Panc1 (cell line): ENCODE data around the gene ZNF511. TPM values are rescaled to one million over a fixed set of nuclear protein-coding genes. Genes with fewer than 3 reads are reported as not detected.

Source experiments
- ATAC-seq: fragments of 200-7000 bp; cut with Tn5 transposase; 2 replicates; pipeline ENCODE4 v1.9.1; 2020; ENCODE audit warnings: mild to moderate bottlenecking, moderate library complexity
- BruUV-seq: library from RNA; stranded (reverse); fragments of 400-500 nt; replicated peaks from 2 replicates; lab custom pipeline; 2021; lab: Mats Ljungman, UMichigan
- CTCF ChIA-PET: fragments of 300-600 bp; sonication (Branson Sonifier 250); formaldehyde crosslinking; loops from one replicate; lab custom pipeline; 2022; ENCODE audit warnings: antibody characterized with exemption; lab: Charles Lee
- POLR2A ChIA-PET: fragments of 300-600 bp; sonication (Branson Sonifier 250); formaldehyde crosslinking; loops from one replicate; lab custom pipeline; 2022; ENCODE audit warnings: antibody characterized with exemption; lab: Charles Lee
- DNase-seq: peaks from one replicate; pipeline ENCODE4 v3.0.0-alpha.2; 2010; ENCODE audit warnings: low read depth, low spot score
- H3K27ac ChIP-seq: 2 replicates; pipeline ENCODE4 v1.5.1; 2011; ENCODE audit warnings: mild to moderate bottlenecking, low read length, inconsistent platforms
- H3K27me3 ChIP-seq: fragments of 200-500 bp; sonication (Bioruptor generic); 2 replicates; pipeline ENCODE4 v1.6.0; 2014; ENCODE audit warnings: low read length, inconsistent platforms; ENCODE audit not compliant: control insufficient read depth, insufficient read depth
- H3K36me3 ChIP-seq: fragments of 200-500 bp; sonication (Bioruptor generic); 2 replicates; pipeline ENCODE4 v1.5.1; 2014; ENCODE audit warnings: inconsistent platforms, mild to moderate bottlenecking, low read length, moderate library complexity; ENCODE audit not compliant: control insufficient read depth, insufficient read depth
- H3K4me1 ChIP-seq: 2 replicates; pipeline ENCODE4 v1.5.1; 2011; ENCODE audit warnings: inconsistent platforms, mild to moderate bottlenecking, low read length, moderate library complexity; ENCODE audit not compliant: control insufficient read depth, insufficient read depth
- H3K4me3 ChIP-seq, 2 experiments: 2 replicates each; pipeline ENCODE4 v1.5.1; 2011 to 2012; ENCODE audit warnings: low read depth in 2 of 2, low read length in 2 of 2, mild to moderate bottlenecking in 2 of 2, inconsistent platforms in 1 of 2, moderate library complexity in 1 of 2
- H3K9me3 ChIP-seq: fragments of 200-500 bp; sonication (Bioruptor generic); 2 replicates; pipeline ENCODE4 v1.5.1; 2014; ENCODE audit warnings: low read depth, mild to moderate bottlenecking, inconsistent platforms, low read length, moderate library complexity; ENCODE audit not compliant: control insufficient read depth, insufficient read depth
- CTCF ChIP-seq: fragments of 450-650 bp; IDR thresholded peaks from 2 replicates; pipeline ENCODE4 v1.5.1; 2017; ENCODE audit warnings: mild to moderate bottlenecking
- POLR2AphosphoS5 ChIP-seq: IDR thresholded peaks from 2 replicates; pipeline ENCODE4 v1.6.1; 2012; ENCODE audit warnings: mild to moderate bottlenecking, low read depth, low read length, moderate library complexity
- REST ChIP-seq, 2 experiments: IDR thresholded peaks; 2 replicates each; pipeline ENCODE4 v1.6.1; 2011 to 2012; ENCODE audit warnings: low read depth in 2 of 2, control low read depth in 1 of 2, low read length in 1 of 2, mild to moderate bottlenecking in 1 of 2, moderate library complexity in 1 of 2; ENCODE audit not compliant: insufficient read depth in 1 of 2
- SIN3A ChIP-seq: IDR thresholded peaks from 2 replicates; pipeline ENCODE4 v1.6.1; 2012; ENCODE audit warnings: low read depth, mild to moderate bottlenecking, low read length, moderate library complexity, borderline replicate concordance; ENCODE audit not compliant: insufficient read depth
- TCF7L2 ChIP-seq: IDR thresholded peaks from 2 replicates; pipeline ENCODE4 v1.6.1; 2011; ENCODE audit warnings: mild to moderate bottlenecking, low read depth, low read length, inconsistent platforms
- in situ Hi-C: cut with HindIII; loops from 2 replicates; pipeline ENCODE4 v1.10.0; 2016; ENCODE audit warnings: low sequenced_read_pairs, low pct_unique_long_range_greater_than_20kb
- intact Hi-C: fragments of 100-400 bp; cut with micrococcal nuclease; formaldehyde crosslinking; loops from one replicate; pipeline ENCODE4 v1.10.0; 2022; ENCODE audit not compliant: unreplicated experiment
- total RNA-seq: library from RNA; stranded (reverse); gene quantifications from one replicate; pipeline ENCODE4 v1.2.1, GENCODE V29; 2021; ENCODE audit not compliant: unreplicated experiment

The ZNF511 gene
- total RNA-seq, 1 experiment from 2014 or later = 93.8 TPM

DNA sequence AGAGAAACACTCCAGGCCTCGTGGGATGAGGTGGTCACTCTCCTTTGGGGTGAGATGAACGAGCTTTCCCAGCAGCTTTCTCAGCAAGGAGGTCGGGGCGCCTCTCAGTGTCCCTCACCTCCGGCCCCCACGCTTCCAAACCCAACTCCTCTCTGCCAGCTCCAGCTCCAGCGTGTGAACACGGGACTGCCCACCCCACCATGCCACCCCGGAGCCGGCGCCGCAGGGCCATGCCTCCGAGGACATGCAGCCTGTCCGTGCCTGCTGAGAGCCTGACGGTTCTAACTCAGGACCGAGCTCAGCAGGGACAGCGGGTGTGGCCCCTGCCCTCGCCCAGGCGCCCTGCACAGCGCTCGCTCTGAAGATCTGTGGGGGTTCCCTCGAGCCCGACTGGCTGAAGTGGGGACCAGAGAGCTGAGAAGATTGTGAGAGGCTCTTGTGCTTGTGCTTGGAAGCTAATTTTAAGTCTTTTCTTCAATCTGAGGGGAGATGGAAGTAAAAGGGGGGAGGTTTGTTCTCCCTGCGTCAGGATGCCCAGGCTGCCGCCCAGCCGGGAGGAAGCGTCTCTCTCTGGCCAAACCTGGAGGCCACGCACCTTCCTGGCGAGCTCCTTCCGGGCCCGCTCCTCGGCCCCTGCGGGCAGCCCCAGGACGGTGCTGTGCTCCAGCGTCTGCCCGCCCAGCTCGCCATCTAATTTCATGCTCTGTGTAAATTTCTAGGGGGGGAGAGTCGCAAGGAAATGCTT lies 26.9 kb upstream of the ZNF511 start:
- ChIA-PET POLR2A (interaction anchor here (0.6 kb wide), 1 partner anchor 10 kb away, joined by 3 read pairs; no protein-coding TSS in a partner anchor), CTCF (no interaction called here)
- intact Hi-C loops (no loop called here), in situ Hi-C loops (no loop called here)
- no TSS peak for BruUV-seq
- Histone ChIP-seq H3K9me3 (no peaks in the 10 kb centered on the region), H3K27me3 (no peaks in the 10 kb centered on the region), H3K4me3 (no peak overlapping the region), H3K4me1 (peaks cover 26% of the 10 kb centered on the region), H3K36me3 (peaks cover 2% of the 10 kb centered on the region), H3K27ac (no peak overlapping the region)
- TF ChIP-seq TCF7L2 (no peak), CTCF (no peak), POLR2AphosphoS5 (no peak), SIN3A (no peak), REST (IDR thresholded peaks at IDR 0.05; ENCODE audit: insufficient read depth in 1 of 2, low read depth in 2 of 2, low read length in 1 of 2) (no peak)
- no peak for ATAC-seq
- DNase-seq = no peak

DNA sequence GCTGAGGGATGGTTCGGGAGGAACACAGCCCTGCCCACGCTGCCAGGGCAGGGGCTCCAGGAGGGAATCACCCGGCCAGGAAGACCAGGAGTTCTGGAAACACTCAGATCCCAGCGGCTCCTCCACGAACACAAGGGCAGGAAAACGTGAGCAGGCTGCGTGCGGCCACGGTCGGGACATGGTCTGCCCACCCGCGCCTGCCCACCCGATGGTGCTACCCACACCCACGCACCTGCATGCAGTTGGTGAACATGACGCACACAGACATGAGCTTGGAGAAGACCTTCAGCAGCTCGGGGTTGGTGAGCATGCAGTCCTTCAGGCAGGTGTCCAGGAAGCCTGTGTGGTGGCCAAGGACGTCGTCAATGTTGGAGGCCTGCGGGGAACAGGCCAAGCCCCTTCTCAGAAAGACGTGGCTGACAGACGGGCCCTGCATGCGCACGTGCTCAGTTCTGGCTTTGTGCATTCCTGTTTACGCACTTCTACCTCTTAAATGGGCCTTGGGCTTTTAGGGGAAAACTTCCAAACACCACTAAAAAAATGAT lies 25.8 kb upstream of the ZNF511 start:
- no peaks in the 10 kb centered on the region for H3K9me3 ChIP-seq
- in situ Hi-C loops (no loop called here), intact Hi-C loops (no loop called here)
- no peaks in the 10 kb centered on the region for H3K27me3 ChIP-seq
- no peak for TF ChIP-seq TCF7L2
- no peak for TF ChIP-seq CTCF
- TF ChIP-seq REST (IDR thresholded peaks at IDR 0.05; ENCODE audit: insufficient read depth in 1 of 2, low read depth in 2 of 2, low read length in 1 of 2) = no peak
- no peak for TF ChIP-seq POLR2AphosphoS5
- TF ChIP-seq SIN3A = no peak
- DNase-seq (no peak), ATAC-seq (no peak)
- ChIA-PET CTCF (no interaction called here), POLR2A (no interaction called here)
- no peak overlapping the region for H3K4me3 ChIP-seq
- BruUV-seq = no TSS peak
- peaks cover 5% of the 10 kb centered on the region for H3K36me3 ChIP-seq
- no peak overlapping the region for H3K27ac ChIP-seq
- peaks cover 17% of the 10 kb centered on the region for H3K4me1 ChIP-seq
